NB4 (cell line): ENCODE measurements around the gene TMIE.

Source experiments
- DNase-seq: peaks from one replicate; pipeline ENCODE4 v3.0.0; 2010; ENCODE audit warnings: low read depth
- H3K4me3 ChIP-seq: one replicate; pipeline ENCODE4 v1.5.1; 2011; ENCODE audit warnings: mild to moderate bottlenecking, low read depth, low read length, moderate library complexity
- MYC ChIP-seq: IDR thresholded peaks from 2 replicates; pipeline ENCODE4 v1.6.1; 2011; ENCODE audit warnings: low read depth, low read length
- POLR2A ChIP-seq: IDR thresholded peaks from 2 replicates; pipeline ENCODE4 v1.6.1; 2011; ENCODE audit warnings: mild to moderate bottlenecking; ENCODE audit not compliant: insufficient read length; ENCODE audit errors: extremely low read depth
- TF ChIP-seq, protein P1 (sequence below): IDR thresholded peaks from 2 replicates; pipeline ENCODE4 v1.6.1; 2011; ENCODE audit warnings: low read depth, low read length
- TF ChIP-seq, protein P2 (sequence below): IDR thresholded peaks from one replicate; pipeline ENCODE4 v1.5.1; 2012; ENCODE audit warnings: low read depth, low read length

The TMIE gene

DNA sequence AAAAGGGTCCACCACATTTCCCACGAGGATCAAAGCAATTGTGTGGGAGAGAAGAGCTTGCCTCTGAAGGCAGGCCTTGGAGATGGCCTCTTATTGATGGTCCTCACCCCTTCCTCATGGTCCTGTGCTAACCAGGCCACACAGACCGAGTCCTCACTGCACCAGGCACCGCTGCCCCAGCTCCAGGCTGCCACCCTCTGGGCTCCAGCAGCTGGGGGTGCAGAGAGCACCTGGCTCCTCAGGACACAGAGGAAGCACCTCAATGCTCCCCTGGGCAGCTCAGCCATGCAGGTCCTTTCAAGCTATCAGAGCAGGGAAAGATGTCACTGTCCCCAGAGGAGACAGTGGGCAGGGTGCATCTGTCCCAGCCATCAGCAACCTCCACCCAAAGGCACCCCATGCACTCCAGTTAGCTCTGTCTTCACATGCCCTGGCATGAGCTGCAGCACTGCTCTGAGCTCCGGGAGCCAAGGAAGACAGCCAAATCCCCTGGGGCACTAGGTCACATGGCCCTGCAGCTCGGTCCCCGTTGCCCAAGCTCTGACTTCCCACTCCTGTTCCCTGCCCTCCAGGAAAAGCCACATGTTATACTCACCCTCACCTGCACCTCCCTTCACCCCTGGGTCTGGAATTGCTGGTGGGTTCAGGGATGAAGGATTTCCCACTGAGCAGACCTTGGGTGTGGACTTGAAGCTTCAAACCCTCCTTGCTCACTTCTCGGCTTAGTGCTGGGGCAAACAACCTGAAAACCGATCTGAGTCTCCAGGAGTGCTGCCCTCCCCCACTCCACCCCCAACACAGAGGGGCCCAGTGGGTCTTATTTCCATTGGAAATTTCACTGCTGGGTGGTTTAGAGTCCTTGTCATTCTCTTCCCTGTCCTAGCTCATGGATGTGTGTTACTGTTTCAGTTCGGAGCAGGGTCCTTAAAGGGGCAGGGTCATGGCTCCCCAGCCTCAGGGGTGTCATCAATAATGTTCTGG lies 40.4 kb upstream of the TMIE start:
- TF ChIP-seq MYC (no peak), POLR2A (no peak)
- TF ChIP-seq, protein P1, sequence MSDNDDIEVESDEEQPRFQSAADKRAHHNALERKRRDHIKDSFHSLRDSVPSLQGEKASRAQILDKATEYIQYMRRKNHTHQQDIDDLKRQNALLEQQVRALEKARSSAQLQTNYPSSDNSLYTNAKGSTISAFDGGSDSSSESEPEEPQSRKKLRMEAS, result no peak
- TF ChIP-seq, protein P2, sequence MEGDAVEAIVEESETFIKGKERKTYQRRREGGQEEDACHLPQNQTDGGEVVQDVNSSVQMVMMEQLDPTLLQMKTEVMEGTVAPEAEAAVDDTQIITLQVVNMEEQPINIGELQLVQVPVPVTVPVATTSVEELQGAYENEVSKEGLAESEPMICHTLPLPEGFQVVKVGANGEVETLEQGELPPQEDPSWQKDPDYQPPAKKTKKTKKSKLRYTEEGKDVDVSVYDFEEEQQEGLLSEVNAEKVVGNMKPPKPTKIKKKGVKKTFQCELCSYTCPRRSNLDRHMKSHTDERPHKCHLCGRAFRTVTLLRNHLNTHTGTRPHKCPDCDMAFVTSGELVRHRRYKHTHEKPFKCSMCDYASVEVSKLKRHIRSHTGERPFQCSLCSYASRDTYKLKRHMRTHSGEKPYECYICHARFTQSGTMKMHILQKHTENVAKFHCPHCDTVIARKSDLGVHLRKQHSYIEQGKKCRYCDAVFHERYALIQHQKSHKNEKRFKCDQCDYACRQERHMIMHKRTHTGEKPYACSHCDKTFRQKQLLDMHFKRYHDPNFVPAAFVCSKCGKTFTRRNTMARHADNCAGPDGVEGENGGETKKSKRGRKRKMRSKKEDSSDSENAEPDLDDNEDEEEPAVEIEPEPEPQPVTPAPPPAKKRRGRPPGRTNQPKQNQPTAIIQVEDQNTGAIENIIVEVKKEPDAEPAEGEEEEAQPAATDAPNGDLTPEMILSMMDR, result no peak
- no peak overlapping the region for H3K4me3 ChIP-seq
- DNase-seq, result peak; percentile 16

DNA sequence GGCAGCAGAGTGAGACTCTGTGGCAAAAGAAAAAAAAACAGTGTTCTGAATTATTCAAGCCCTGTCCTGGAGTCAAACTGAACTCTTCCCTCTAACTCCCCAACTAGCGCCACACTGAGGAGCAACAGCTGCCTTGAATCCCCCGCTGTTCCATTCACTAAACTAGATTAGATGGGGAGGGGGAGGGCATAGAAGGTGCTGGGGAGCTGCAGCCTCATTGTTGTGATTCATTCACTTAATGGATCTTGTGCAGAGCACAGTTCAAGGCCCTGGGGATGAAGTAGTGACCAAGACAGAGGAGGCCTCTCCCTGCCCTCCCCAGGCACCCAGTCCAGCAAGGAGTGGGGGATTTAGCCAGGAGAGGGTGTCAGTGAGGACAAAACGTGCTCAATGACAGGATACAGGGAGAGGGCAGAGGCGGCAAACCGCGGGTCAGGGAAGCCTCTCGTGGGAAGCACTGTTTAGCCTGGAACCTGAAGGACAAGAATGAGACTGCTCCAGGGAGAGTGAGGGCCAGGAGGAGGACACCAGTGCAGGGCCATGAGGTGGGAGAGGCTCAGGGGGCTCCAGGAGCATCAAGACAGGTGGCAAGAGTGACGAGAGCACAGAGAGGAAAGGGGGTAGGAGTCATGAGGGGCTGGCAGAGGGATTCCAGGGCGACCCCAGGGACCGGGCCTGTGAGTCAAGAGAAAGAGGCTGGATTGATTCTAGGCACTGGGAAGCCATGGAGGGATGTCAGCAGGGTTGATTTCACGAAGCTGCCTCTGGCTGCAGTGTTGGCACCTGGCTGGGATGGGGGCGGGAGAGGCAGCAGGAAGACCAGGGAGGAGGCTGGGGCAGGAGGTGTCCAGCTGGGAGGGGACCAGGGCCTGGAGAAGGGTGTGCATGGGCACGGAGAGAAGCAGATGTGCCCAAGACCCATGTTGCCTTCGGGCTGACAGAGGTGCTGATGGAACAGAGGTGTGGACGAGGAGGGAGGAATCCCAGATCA lies 39.1 kb upstream of the TMIE start:
- TF ChIP-seq, protein P1, result no peak
- TF ChIP-seq, protein P2, result no peak
- TF ChIP-seq MYC, result no peak
- TF ChIP-seq POLR2A, result no peak
- H3K4me3 ChIP-seq, result no peak overlapping the region
- DNase-seq, result no peak

DNA sequence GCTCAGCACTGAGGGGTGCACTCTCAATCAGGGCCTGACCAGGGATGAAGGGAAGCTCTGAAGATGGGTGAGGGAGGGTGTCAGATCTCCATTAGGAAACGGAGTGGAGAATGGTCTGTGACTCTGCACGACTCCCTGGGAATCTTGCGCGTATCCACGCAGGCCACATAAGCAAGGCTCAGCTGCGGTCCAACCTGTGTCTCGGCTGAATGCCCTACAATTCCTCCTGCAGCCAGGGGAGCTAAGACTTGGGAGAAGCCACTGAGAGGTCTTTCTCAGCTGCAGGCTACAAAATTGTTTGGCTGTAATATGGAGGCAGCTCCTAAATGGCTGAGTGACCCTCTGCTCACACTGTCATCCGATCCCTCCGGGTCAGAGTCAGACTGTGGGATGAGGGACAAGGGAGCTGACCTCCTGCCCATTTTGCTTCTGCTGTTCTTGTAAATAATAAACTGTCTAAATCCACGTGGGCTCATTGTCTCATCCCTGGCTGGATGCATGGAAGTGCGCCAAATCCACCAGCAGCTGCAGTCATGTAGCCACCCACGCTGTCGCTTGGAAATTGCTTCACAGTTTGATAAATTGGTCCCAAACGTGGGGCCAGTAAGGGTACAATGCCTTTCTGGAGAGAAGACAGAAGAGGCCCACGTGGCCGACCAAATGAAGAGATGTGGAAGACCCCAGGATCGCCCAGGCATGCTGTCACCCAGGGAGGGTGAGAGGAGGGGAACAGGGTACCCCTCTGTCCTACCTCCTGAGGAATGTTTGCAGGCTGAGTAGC lies 38.2 kb upstream of the TMIE start:
- TF ChIP-seq POLR2A (no peak), MYC (no peak)
- TF ChIP-seq, protein P2, result no peak
- TF ChIP-seq, protein P1, result no peak
- no peak overlapping the region for H3K4me3 ChIP-seq
- no peak for DNase-seq

DNA sequence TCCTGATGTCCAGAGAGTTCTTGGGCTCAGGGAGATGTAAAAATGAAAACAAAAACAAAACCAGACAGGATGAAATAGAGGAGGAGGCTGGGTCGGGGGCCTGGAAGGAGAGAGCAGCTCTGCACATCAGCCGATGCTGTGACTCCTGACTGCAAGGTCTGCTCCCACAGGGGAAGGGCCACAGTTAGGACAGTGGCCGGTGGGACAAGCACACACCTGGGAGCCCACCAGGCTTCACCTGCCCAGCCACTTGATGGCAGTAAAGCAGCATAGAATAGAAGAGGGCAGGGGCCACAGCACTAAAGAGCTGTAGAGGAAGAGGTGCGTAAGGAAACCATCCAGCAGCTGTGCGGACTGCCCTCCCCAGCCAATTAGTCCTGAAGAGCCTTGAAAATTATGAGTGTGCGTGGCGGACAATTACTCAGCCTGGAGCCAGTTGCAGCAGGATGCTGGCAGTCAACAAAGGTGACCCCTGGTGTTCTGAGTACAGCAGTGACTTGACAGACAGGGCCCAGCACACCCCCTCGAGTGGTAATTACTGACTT lies 37.5 kb upstream of the TMIE start:
- DNase-seq, result peak; percentile 33
- TF ChIP-seq, protein P2, result no peak
- TF ChIP-seq POLR2A (no peak), MYC (no peak)
- TF ChIP-seq, protein P1, result no peak
- no peak overlapping the region for H3K4me3 ChIP-seq
